Measurements from ENCODE around the gene NOL4L.

GRCh38 chr20:32434434-32434833 lies 150.7 kb downstream of the NOL4L start:
- no peak for TF ChIP-seq POLR2AphosphoS5 (IDR thresholded peaks at IDR 0.05; ENCODE audit: low read depth)
- TF ChIP-seq EZH2 (IDR thresholded peaks at IDR 0.05; ENCODE audit: low read depth, unreplicated experiment), result no peak
- TF ChIP-seq CTCF (conservative IDR thresholded peaks at IDR 0.05; ENCODE audit: low read depth in 2 of 2), result no peak
- TF ChIP-seq CREB1 (CRISPR knock-in tag; IDR thresholded peaks at IDR 0.05; ENCODE audit: low read depth), result no peak
- TF ChIP-seq EZH2phosphoT487 (IDR thresholded peaks at IDR 0.05; ENCODE audit: unreplicated experiment), result no peak
- TF ChIP-seq, protein P1, sequence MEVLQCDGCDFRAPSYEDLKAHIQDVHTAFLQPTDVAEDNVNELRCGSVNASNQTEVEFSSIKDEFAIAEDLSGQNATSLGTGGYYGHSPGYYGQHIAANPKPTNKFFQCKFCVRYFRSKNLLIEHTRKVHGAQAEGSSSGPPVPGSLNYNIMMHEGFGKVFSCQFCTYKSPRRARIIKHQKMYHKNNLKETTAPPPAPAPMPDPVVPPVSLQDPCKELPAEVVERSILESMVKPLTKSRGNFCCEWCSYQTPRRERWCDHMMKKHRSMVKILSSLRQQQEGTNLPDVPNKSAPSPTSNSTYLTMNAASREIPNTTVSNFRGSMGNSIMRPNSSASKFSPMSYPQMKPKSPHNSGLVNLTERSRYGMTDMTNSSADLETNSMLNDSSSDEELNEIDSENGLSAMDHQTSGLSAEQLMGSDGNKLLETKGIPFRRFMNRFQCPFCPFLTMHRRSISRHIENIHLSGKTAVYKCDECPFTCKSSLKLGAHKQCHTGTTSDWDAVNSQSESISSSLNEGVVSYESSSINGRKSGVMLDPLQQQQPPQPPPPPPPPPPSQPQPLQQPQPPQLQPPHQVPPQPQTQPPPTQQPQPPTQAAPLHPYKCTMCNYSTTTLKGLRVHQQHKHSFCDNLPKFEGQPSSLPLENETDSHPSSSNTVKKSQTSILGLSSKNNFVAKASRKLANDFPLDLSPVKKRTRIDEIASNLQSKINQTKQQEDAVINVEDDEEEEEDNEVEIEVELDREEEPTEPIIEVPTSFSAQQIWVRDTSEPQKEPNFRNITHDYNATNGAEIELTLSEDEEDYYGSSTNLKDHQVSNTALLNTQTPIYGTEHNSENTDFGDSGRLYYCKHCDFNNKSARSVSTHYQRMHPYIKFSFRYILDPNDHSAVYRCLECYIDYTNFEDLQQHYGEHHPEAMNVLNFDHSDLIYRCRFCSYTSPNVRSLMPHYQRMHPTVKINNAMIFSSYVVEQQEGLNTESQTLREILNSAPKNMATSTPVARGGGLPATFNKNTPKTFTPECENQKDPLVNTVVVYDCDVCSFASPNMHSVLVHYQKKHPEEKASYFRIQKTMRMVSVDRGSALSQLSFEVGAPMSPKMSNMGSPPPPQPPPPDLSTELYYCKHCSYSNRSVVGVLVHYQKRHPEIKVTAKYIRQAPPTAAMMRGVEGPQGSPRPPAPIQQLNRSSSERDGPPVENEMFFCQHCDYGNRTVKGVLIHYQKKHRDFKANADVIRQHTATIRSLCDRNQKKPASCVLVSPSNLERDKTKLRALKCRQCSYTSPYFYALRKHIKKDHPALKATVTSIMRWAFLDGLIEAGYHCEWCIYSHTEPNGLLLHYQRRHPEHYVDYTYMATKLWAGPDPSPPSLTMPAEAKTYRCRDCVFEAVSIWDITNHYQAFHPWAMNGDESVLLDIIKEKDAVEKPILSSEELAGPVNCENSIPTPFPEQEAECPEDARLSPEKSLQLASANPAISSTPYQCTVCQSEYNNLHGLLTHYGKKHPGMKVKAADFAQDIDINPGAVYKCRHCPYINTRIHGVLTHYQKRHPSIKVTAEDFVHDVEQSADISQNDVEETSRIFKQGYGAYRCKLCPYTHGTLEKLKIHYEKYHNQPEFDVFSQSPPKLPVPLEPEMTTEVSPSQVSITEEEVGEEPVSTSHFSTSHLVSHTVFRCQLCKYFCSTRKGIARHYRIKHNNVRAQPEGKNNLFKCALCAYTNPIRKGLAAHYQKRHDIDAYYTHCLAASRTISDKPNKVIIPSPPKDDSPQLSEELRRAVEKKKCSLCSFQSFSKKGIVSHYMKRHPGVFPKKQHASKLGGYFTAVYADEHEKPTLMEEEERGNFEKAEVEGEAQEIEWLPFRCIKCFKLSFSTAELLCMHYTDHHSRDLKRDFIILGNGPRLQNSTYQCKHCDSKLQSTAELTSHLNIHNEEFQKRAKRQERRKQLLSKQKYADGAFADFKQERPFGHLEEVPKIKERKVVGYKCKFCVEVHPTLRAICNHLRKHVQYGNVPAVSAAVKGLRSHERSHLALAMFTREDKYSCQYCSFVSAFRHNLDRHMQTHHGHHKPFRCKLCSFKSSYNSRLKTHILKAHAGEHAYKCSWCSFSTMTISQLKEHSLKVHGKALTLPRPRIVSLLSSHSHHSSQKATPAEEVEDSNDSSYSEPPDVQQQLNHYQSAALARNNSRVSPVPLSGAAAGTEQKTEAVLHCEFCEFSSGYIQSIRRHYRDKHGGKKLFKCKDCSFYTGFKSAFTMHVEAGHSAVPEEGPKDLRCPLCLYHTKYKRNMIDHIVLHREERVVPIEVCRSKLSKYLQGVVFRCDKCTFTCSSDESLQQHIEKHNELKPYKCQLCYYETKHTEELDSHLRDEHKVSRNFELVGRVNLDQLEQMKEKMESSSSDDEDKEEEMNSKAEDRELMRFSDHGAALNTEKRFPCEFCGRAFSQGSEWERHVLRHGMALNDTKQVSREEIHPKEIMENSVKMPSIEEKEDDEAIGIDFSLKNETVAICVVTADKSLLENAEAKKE (CRISPR knock-in tag; IDR thresholded peaks at IDR 0.05), result no peak
- TF ChIP-seq, protein P2, sequence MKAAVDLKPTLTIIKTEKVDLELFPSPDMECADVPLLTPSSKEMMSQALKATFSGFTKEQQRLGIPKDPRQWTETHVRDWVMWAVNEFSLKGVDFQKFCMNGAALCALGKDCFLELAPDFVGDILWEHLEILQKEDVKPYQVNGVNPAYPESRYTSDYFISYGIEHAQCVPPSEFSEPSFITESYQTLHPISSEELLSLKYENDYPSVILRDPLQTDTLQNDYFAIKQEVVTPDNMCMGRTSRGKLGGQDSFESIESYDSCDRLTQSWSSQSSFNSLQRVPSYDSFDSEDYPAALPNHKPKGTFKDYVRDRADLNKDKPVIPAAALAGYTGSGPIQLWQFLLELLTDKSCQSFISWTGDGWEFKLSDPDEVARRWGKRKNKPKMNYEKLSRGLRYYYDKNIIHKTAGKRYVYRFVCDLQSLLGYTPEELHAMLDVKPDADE (IDR thresholded peaks at IDR 0.05), result no peak
- no peak for TF ChIP-seq JUNB (IDR thresholded peaks at IDR 0.05; ENCODE audit: unreplicated experiment)
- TF ChIP-seq, protein P3, sequence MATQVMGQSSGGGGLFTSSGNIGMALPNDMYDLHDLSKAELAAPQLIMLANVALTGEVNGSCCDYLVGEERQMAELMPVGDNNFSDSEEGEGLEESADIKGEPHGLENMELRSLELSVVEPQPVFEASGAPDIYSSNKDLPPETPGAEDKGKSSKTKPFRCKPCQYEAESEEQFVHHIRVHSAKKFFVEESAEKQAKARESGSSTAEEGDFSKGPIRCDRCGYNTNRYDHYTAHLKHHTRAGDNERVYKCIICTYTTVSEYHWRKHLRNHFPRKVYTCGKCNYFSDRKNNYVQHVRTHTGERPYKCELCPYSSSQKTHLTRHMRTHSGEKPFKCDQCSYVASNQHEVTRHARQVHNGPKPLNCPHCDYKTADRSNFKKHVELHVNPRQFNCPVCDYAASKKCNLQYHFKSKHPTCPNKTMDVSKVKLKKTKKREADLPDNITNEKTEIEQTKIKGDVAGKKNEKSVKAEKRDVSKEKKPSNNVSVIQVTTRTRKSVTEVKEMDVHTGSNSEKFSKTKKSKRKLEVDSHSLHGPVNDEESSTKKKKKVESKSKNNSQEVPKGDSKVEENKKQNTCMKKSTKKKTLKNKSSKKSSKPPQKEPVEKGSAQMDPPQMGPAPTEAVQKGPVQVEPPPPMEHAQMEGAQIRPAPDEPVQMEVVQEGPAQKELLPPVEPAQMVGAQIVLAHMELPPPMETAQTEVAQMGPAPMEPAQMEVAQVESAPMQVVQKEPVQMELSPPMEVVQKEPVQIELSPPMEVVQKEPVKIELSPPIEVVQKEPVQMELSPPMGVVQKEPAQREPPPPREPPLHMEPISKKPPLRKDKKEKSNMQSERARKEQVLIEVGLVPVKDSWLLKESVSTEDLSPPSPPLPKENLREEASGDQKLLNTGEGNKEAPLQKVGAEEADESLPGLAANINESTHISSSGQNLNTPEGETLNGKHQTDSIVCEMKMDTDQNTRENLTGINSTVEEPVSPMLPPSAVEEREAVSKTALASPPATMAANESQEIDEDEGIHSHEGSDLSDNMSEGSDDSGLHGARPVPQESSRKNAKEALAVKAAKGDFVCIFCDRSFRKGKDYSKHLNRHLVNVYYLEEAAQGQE (IDR thresholded peaks at IDR 0.05; ENCODE audit: unreplicated experiment), result no peak
- no peak for TF ChIP-seq NANOG (IDR thresholded peaks at IDR 0.05; ENCODE audit: borderline replicate concordance)

Data from GM23338 (cell line).